ENCODE results near the gene PLEKHF1.

DNA sequence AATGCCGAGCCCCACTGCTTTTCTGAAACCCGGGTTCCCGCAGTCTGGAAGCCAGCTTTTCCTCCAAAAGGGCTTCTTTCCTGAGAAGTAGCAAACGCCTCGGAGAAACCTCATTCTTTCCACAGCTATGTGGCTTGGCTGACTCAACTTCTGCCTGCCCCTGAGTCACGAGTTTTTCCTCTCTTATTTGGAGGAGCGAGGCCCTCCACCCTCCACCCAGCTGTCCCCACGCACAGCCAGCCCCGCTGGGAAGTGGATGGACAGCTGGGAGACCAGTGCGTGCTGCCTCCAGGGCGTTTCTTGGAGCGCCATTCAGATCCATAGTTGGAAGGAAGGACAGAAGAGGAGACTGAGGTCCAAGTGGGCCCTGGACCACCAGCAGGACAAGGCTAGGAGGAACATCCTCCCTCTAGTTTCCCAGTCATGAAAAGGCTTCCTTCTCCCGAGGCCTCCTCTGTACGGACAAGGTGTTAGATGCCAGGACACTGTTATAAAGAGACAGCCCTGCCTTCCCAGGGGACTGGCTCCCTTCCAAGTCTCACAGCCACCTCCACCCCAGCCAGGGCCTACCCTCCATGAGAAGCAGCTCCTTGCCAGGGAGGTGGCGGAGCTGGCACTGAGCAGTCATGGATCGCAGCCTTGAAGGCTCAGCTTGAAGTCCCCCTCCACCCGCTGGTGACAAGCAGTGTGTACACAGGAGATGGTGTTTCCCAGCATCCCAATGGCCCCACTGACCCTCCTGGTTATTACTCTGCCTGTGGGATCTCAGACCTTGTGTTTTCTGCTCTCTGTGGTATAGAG, 2.5 kb upstream of the PLEKHF1 start:
- TF ChIP-seq POLR2A (IDR thresholded peaks at IDR 0.05) = no peak
- TF ChIP-seq, protein P1, sequence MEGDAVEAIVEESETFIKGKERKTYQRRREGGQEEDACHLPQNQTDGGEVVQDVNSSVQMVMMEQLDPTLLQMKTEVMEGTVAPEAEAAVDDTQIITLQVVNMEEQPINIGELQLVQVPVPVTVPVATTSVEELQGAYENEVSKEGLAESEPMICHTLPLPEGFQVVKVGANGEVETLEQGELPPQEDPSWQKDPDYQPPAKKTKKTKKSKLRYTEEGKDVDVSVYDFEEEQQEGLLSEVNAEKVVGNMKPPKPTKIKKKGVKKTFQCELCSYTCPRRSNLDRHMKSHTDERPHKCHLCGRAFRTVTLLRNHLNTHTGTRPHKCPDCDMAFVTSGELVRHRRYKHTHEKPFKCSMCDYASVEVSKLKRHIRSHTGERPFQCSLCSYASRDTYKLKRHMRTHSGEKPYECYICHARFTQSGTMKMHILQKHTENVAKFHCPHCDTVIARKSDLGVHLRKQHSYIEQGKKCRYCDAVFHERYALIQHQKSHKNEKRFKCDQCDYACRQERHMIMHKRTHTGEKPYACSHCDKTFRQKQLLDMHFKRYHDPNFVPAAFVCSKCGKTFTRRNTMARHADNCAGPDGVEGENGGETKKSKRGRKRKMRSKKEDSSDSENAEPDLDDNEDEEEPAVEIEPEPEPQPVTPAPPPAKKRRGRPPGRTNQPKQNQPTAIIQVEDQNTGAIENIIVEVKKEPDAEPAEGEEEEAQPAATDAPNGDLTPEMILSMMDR (IDR thresholded peaks at IDR 0.05) = no peak
